PC-3 (cell line): ENCODE data around the gene FES. TPM values are rescaled to one million over a fixed set of nuclear protein-coding genes. Genes with fewer than 3 reads are reported as not detected.
"Not testable (repeated sequence)": the region's sequence is repeated elsewhere in the genome, so short reads cannot be mapped to it uniquely, and the experiment has no call there.

ENCODE experiments used
- ATAC-seq: fragments of 200-7000 bp; cut with Tn5 transposase; 2 replicates; pipeline ENCODE4 v1.9.1; 2020; ENCODE audit warnings: mild to moderate bottlenecking, moderate library complexity
- BruUV-seq: library from RNA; stranded (reverse); fragments of 400-500 nt; replicated peaks from 2 replicates; lab custom pipeline; 2021; lab: Mats Ljungman, UMichigan
- CTCF ChIA-PET: fragments of 300-600 bp; sonication (Branson Sonifier 250); formaldehyde crosslinking; loops from one replicate; lab custom pipeline; 2022; ENCODE audit warnings: antibody characterized with exemption; lab: Charles Lee
- POLR2A ChIA-PET: fragments of 300-600 bp; sonication (Branson Sonifier 250); formaldehyde crosslinking; loops from one replicate; lab custom pipeline; 2022; ENCODE audit warnings: antibody characterized with exemption; ENCODE audit not compliant: unreplicated experiment; lab: Charles Lee
- DNase-seq: peaks from one replicate; pipeline ENCODE4 v3.0.0-alpha.2; 2015
- H2AFZ ChIP-seq: fragments of 300-600 bp; sonication (generic); 2 replicates; pipeline ENCODE4 v1.6.0; 2016; ENCODE audit warnings: antibody characterized with exemption, low read length
- H3F3A ChIP-seq: fragments of 300-600 bp; sonication (generic); one replicate; pipeline ENCODE4 v1.6.0; 2017; ENCODE audit warnings: antibody characterized with exemption, low read length, control low read depth, mild to moderate bottlenecking; ENCODE audit not compliant: unreplicated experiment
- H3K27ac ChIP-seq: fragments of 300-600 bp; sonication (generic); 2 replicates; pipeline ENCODE4 v1.5.1; 2016; ENCODE audit warnings: mild to moderate bottlenecking, low read length
- H3K27me3 ChIP-seq: fragments of 300-600 bp; sonication (generic); 2 replicates; pipeline ENCODE4 v1.6.1; 2016; ENCODE audit warnings: low read length, mixed read lengths
- H3K36me3 ChIP-seq: fragments of 300-600 bp; sonication (generic); 2 replicates; pipeline ENCODE4 v1.6.1; 2016; ENCODE audit warnings: low read depth, mixed run types, low read length, mixed read lengths
- H3K4me1 ChIP-seq: fragments of 300-600 bp; sonication (generic); 2 replicates; pipeline ENCODE4 v1.5.1; 2016; ENCODE audit warnings: low read length; ENCODE audit not compliant: insufficient read depth
- H3K4me2 ChIP-seq: fragments of 300-600 bp; sonication (generic); 2 replicates; pipeline ENCODE4 v1.6.0; 2016; ENCODE audit warnings: low read length
- H3K4me3 ChIP-seq: fragments of 300-600 bp; sonication (generic); 2 replicates; pipeline ENCODE4 v1.5.1; 2016; ENCODE audit warnings: mild to moderate bottlenecking, low read length, mixed read lengths
- H3K79me2 ChIP-seq: fragments of 300-600 bp; sonication (generic); 2 replicates; pipeline ENCODE4 v1.6.1; 2017; ENCODE audit warnings: low read length, mixed read lengths
- H3K9ac ChIP-seq: fragments of 300-600 bp; sonication (generic); 2 replicates; pipeline ENCODE4 v1.6.0; 2016; ENCODE audit warnings: mild to moderate bottlenecking, low read length
- H3K9me2 ChIP-seq: fragments of 300-600 bp; sonication (generic); replicated peaks from 2 replicates; pipeline ENCODE4 v1.6.1; 2016; ENCODE audit warnings: mixed run types, low read length, mixed read lengths
- H3K9me3 ChIP-seq: fragments of 300-600 bp; sonication (generic); 2 replicates; pipeline ENCODE4 v1.6.1; 2016; ENCODE audit warnings: low read length, mixed read lengths
- H4K20me1 ChIP-seq: fragments of 300-600 bp; sonication (generic); 2 replicates; pipeline ENCODE4 v1.6.1; 2016; ENCODE audit warnings: low read length, mixed read lengths
- EZH2 ChIP-seq: fragments of 300-600 bp; sonication (generic); IDR thresholded peaks from one replicate; pipeline ENCODE4 v1.6.1; 2017; ENCODE audit warnings: antibody characterized with exemption, mild to moderate bottlenecking, low read length; ENCODE audit not compliant: unreplicated experiment
- EZH2phosphoT487 ChIP-seq: fragments of 300-600 bp; sonication (generic); IDR thresholded peaks from 2 replicates; pipeline ENCODE4 v1.6.1; 2018; ENCODE audit warnings: mild to moderate bottlenecking, antibody characterized with exemption, low read length, borderline replicate concordance
- intact Hi-C: fragments of 100-400 bp; cut with micrococcal nuclease; formaldehyde crosslinking; loops from 2 replicates; pipeline ENCODE4 v1.9.0; 2023
- total RNA-seq: library from RNA; depleted of rRNA; stranded (reverse); fragments of >200 nt; gene quantifications from 2 replicates; pipeline ENCODE4 v1.2.3, GENCODE V29; 2014
- TF ChIP-seq, protein P1 (sequence below): fragments of 300-600 bp; sonication (generic); conservative IDR thresholded peaks from 2 replicates; pipeline ENCODE4 v1.5.1; 2017; ENCODE audit warnings: antibody characterized with exemption, low read depth, mild to moderate bottlenecking, low read length

Gene FES
- total RNA-seq, 1 experiment from 2014 or later, result 2.8 TPM

DNA sequence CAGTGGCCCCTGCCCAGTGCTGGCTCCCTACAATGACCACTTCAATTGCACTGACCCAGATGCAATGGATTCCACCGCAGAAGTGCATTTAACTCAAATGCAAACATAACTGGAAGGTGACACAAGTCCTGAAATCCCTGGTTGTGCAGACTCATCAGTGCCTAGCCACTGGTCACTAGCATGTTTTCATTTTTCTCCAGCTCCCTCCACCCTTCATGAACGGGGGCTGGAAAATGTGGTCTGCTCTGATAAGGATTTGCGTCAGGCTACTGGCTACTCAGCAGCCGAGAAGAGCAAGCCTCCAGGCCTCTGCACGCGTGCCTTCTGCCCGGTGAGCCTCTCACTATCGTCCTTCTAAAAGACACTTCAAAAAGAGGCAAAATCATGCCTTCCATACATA is 43.4 kb upstream of the FES start:
- Histone ChIP-seq H3K4me3 (no peak overlapping the region), H3K27me3 (no peaks in the 10 kb centered on the region), H2AFZ (no peak overlapping the region), H3K79me2 (no peaks in the 10 kb centered on the region), H3K4me1 (peaks cover 11% of the 10 kb centered on the region), H3F3A (no peaks in the 10 kb centered on the region), H3K27ac (no peak overlapping the region), H3K36me3 (no peaks in the 10 kb centered on the region), H4K20me1 (no peaks in the 10 kb centered on the region), H3K9me2 (no peaks in the 10 kb centered on the region), H3K9me3 (no peaks in the 10 kb centered on the region), H3K9ac (no peak overlapping the region), H3K4me2 (no peak overlapping the region)
- DNase-seq (no peak), ATAC-seq (no peak)
- ChIA-PET CTCF (no interaction called here), POLR2A (no interaction called here)
- TF ChIP-seq, protein P1, sequence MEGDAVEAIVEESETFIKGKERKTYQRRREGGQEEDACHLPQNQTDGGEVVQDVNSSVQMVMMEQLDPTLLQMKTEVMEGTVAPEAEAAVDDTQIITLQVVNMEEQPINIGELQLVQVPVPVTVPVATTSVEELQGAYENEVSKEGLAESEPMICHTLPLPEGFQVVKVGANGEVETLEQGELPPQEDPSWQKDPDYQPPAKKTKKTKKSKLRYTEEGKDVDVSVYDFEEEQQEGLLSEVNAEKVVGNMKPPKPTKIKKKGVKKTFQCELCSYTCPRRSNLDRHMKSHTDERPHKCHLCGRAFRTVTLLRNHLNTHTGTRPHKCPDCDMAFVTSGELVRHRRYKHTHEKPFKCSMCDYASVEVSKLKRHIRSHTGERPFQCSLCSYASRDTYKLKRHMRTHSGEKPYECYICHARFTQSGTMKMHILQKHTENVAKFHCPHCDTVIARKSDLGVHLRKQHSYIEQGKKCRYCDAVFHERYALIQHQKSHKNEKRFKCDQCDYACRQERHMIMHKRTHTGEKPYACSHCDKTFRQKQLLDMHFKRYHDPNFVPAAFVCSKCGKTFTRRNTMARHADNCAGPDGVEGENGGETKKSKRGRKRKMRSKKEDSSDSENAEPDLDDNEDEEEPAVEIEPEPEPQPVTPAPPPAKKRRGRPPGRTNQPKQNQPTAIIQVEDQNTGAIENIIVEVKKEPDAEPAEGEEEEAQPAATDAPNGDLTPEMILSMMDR, result no peak
- TF ChIP-seq EZH2 (no peak), EZH2phosphoT487 (no peak)
- no TSS peak for BruUV-seq
- intact Hi-C loops, result no loop called here

DNA sequence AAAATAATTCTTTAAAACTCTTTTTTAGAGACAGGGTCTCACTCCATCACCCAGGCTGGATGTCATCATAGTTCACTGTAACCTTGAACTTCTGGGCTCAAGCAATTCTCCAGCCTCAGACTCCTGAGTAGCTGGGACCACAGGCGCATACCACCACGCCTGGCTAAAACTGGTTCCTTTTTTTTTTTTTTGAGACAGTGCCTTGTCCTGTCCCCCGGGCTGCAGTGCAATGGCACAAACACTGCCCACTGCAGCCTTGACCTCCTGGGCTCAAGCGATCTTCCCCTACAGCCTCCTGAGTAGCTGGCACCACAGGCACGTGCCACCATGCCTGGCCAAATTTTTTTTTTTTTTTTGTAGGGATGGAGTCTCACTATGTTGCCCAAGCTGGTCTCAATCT is 39.6 kb upstream of the FES start:
- H4K20me1 ChIP-seq, result no peaks in the 10 kb centered on the region
- no peak overlapping the region for H2AFZ ChIP-seq
- no TSS peak for BruUV-seq
- H3K9me2 ChIP-seq, result no peaks in the 10 kb centered on the region
- ChIA-PET POLR2A (no interaction called here), CTCF (no interaction called here)
- no peaks in the 10 kb centered on the region for H3F3A ChIP-seq
- H3K27ac ChIP-seq, result 0 out of 2 replicates have a peak overlapping the region, but pooled peaks have one; percentile 26
- no peak overlapping the region for H3K4me3 ChIP-seq
- H3K27me3 ChIP-seq, result no peaks in the 10 kb centered on the region
- no peaks in the 10 kb centered on the region for H3K36me3 ChIP-seq
- DNase-seq (no peak), ATAC-seq (no peak)
- no peak for TF ChIP-seq EZH2phosphoT487
- TF ChIP-seq, protein P1, result no peak
- no peak for TF ChIP-seq EZH2
- no peak overlapping the region for H3K9ac ChIP-seq
- intact Hi-C loops, result no loop called here
- peak overlapping the region; percentile 43; the same call in 1 of the 2 replicates for H3K4me2 ChIP-seq
- no peaks in the 10 kb centered on the region for H3K9me3 ChIP-seq
- H3K4me1 ChIP-seq, result peaks cover 11% of the 10 kb centered on the region
- no peaks in the 10 kb centered on the region for H3K79me2 ChIP-seq

DNA sequence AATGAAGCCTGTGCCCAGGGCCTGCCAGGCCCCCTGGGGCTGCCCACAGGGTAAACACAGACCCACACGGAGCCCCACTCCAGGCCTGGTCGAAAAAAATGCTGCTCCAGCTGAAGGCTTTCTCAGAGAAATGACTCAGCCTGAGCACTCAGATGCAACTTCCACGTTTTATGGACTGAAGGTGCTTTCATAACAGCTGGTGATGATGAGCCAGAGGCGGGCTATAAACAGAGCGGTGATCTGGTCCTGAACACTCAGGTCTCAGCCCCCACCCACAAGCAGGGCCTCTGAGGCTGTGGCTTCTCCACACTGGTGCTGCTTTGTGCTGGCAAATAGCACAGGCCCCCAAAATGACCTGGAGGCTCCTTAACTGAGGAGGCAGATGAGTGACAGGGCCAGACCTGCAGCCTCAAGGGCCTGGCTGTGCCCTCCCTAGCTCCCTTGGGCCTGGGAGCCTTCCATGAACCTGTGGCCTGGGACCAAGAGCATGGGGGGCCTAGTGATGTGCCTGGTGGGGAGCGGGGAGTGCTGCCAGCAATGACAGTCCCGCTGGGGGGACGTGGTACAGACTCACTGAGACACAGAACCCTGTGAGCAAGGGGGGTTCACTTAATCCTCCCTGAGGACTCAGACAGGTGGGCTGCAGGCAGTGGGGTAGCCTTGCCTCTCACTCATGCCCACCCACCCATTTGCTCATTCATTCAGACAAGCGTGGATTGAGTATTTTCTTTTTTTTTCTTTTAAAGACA is 38.9 kb upstream of the FES start:
- no peak overlapping the region for H3K4me3 ChIP-seq
- H2AFZ ChIP-seq, result 0 out of 2 replicates have a peak overlapping the region, but pooled peaks have one; percentile 9
- TF ChIP-seq EZH2 (no peak), EZH2phosphoT487 (no peak)
- TF ChIP-seq, protein P1, result no peak
- intact Hi-C loops, result no loop called here
- H3K27me3 ChIP-seq, result no peaks in the 10 kb centered on the region
- ATAC-seq, result peak; percentile 97
- ChIA-PET CTCF (no interaction called here), POLR2A (no interaction called here)
- no peak overlapping the region for H3K9ac ChIP-seq
- no TSS peak for BruUV-seq
- H3K79me2 ChIP-seq, result no peaks in the 10 kb centered on the region
- no peaks in the 10 kb centered on the region for H3F3A ChIP-seq
- peak overlapping the region; percentile 26 for H3K27ac ChIP-seq
- H3K36me3 ChIP-seq, result no peaks in the 10 kb centered on the region
- peak; percentile 86 for DNase-seq
- peaks cover 11% of the 10 kb centered on the region for H3K4me1 ChIP-seq
- no peaks in the 10 kb centered on the region for H3K9me3 ChIP-seq
- no peaks in the 10 kb centered on the region for H4K20me1 ChIP-seq
- H3K4me2 ChIP-seq, result peak overlapping the region; percentile 43
- no peaks in the 10 kb centered on the region for H3K9me2 ChIP-seq

DNA sequence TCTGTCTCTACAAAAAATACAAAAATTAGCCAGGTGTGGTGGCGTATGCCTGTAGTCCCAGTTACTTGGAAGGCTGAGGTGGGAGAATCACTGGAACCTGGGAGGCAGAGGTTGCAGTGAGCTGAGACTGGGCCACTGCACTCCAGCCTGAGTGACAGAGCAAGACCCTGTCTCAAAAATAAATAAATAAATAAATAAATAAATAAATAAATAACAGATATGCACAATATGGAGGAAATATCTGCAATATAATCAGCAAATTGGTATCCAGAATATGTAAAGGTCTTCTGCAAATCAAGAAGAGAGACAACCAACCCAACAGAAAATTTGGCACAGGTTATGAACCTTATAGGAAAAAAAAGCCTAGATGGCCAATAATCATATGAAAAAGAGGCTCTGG is 34.9 kb upstream of the FES start:
- intact Hi-C loops, result not testable (repeated sequence)

More for the DNA sequence above, 34.9 kb upstream of the FES start:
- H3K9me2 ChIP-seq, H3K79me2 ChIP-seq, H3K27me3 ChIP-seq, ATAC-seq, H3K4me2 ChIP-seq, POLR2A ChIA-PET, H3K27ac ChIP-seq, H3K36me3 ChIP-seq, H4K20me1 ChIP-seq, BruUV-seq, DNase-seq, H3K4me3 ChIP-seq, H3K9me3 ChIP-seq, H3K9ac ChIP-seq, CTCF ChIA-PET, H3F3A ChIP-seq, H2AFZ ChIP-seq: not testable (repeated sequence)
- peaks cover 28% of the 10 kb centered on the region for H3K4me1 ChIP-seq
